ENCODE results near the gene LMO7. TPM values are rescaled to one million over a fixed set of nuclear protein-coding genes. Genes with fewer than 3 reads are reported as not detected.

Gene LMO7
- total RNA-seq, 1 experiment from 2014 or later: 105 TPM

GRCh38 chr13:75825594-75825993 is 189.5 kb downstream of the LMO7 start:
- no peaks in the 10 kb centered on the region for H3K27me3 Mint-ChIP-seq (ENCODE audit: unreplicated experiment)
- no peaks in the 10 kb centered on the region for H3K9me3 Mint-ChIP-seq (ENCODE audit: low read depth, unreplicated experiment)
- peaks cover 7% of the 10 kb centered on the region for H3K36me3 Mint-ChIP-seq (ENCODE audit: insufficient read depth, unreplicated experiment)
- DNase-seq: no peak
- peaks cover 14% of the 10 kb centered on the region for H3K4me1 Mint-ChIP-seq (ENCODE audit: low read depth, unreplicated experiment)
- CTCF ChIA-PET: no interaction called here
- H3K4me3 Mint-ChIP-seq (ENCODE audit: low read depth, unreplicated experiment): no peak overlapping the region
- no TSS peak for BruUV-seq (replicated peaks)
- H3K27ac Mint-ChIP-seq (ENCODE audit: unreplicated experiment): no peak overlapping the region
- TF ChIP-seq CTCF (IDR thresholded peaks at IDR 0.05; ENCODE audit: unreplicated experiment): no peak
- intact Hi-C loops (cut with micrococcal nuclease; ENCODE audit: unreplicated experiment): no loop called here

DNA sequence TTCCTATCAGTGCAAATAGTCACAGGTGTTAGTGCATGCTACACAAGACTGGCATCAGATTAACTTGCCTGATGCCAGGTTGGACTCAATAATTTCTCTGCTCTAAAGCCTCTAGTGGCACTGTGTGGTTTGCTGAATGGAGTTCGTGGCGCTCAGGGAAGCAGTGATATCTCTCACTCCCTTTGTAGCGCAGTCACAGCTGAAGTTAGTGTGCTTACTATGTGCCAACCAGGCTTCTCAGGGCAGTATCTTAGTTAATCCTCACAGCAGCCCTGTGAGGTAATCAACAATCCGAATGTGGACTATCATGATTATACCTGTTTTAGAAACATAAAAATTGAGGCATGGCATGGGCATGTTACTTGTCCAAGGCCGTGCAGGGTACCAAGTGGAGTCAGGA is 190.3 kb downstream of the LMO7 start:
- intact Hi-C loops (cut with micrococcal nuclease; ENCODE audit: unreplicated experiment): no loop called here
- Mint-ChIP-seq H3K4me3 (ENCODE audit: low read depth, unreplicated experiment) (no peak overlapping the region), H3K36me3 (ENCODE audit: insufficient read depth, unreplicated experiment) (peaks cover 7% of the 10 kb centered on the region), H3K4me1 (ENCODE audit: low read depth, unreplicated experiment) (peaks cover 14% of the 10 kb centered on the region), H3K27me3 (ENCODE audit: unreplicated experiment) (no peaks in the 10 kb centered on the region), H3K9me3 (ENCODE audit: low read depth, unreplicated experiment) (no peaks in the 10 kb centered on the region), H3K27ac (ENCODE audit: unreplicated experiment) (no peak overlapping the region)
- no TSS peak for BruUV-seq (replicated peaks)
- no peak for DNase-seq
- no peak for TF ChIP-seq CTCF (IDR thresholded peaks at IDR 0.05; ENCODE audit: unreplicated experiment)
- CTCF ChIA-PET: no interaction called here

DNA sequence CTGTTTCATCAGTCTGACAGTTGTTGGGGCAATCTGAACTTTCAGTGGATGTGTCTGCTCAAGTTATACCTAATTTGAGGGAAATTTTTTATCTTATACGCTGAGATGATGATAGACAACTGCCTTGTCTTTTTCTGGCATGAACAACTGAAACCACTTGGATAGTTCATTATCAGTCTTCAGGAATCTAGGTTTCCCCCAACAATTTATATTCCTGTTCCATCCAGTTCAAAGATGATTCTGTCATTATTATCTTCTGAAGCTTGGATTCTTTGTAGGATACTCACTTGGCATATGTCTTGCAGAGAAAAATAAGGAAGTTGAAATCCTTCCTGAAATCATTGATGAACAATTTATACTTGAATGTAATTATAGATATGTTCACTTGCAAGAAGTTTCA is 193.7 kb downstream of the LMO7 start:
- H3K4me1 Mint-ChIP-seq (ENCODE audit: low read depth, unreplicated experiment): peaks cover 14% of the 10 kb centered on the region
- intact Hi-C loops (cut with micrococcal nuclease; ENCODE audit: unreplicated experiment): loop anchor here (10.0 kb wide), 1 partner anchor 65 kb away; no protein-coding TSS in a partner anchor
- no TSS peak for BruUV-seq (replicated peaks)
- TF ChIP-seq CTCF (IDR thresholded peaks at IDR 0.05; ENCODE audit: unreplicated experiment): no peak
- CTCF ChIA-PET: no interaction called here
- no peaks in the 10 kb centered on the region for H3K27me3 Mint-ChIP-seq (ENCODE audit: unreplicated experiment)
- H3K4me3 Mint-ChIP-seq (ENCODE audit: low read depth, unreplicated experiment): no peak overlapping the region
- H3K27ac Mint-ChIP-seq (ENCODE audit: unreplicated experiment): no peak overlapping the region
- H3K36me3 Mint-ChIP-seq (ENCODE audit: insufficient read depth, unreplicated experiment): peaks cover 7% of the 10 kb centered on the region
- no peak for DNase-seq
- no peaks in the 10 kb centered on the region for H3K9me3 Mint-ChIP-seq (ENCODE audit: low read depth, unreplicated experiment)

GRCh38 chr13:75830842-75831241 is 194.7 kb downstream of the LMO7 start:
- CTCF ChIA-PET: no interaction called here
- intact Hi-C loops (cut with micrococcal nuclease; ENCODE audit: unreplicated experiment): loop anchor here (10.0 kb wide), 1 partner anchor 66 kb away; no protein-coding TSS in a partner anchor
- Mint-ChIP-seq H3K9me3 (ENCODE audit: low read depth, unreplicated experiment) (no peaks in the 10 kb centered on the region), H3K4me1 (ENCODE audit: low read depth, unreplicated experiment) (peaks cover 14% of the 10 kb centered on the region), H3K4me3 (ENCODE audit: low read depth, unreplicated experiment) (no peak overlapping the region), H3K27me3 (ENCODE audit: unreplicated experiment) (no peaks in the 10 kb centered on the region), H3K36me3 (ENCODE audit: insufficient read depth, unreplicated experiment) (peaks cover 7% of the 10 kb centered on the region), H3K27ac (ENCODE audit: unreplicated experiment) (no peak overlapping the region)
- no peak for DNase-seq
- TF ChIP-seq CTCF (IDR thresholded peaks at IDR 0.05; ENCODE audit: unreplicated experiment): no peak
- no TSS peak for BruUV-seq (replicated peaks)
